ENCODE measurements around the gene ATP13A2. TPM values are rescaled to one million over a fixed set of nuclear protein-coding genes. Genes with fewer than 3 reads are reported as not detected.

Gene ATP13A2
- total and polyA plus RNA-seq, 7 donors, result 13.9 to 30.6 (median 22.6) TPM

GRCh38 chr1:17030206-17030605 lies 18.5 kb upstream of the ATP13A2 start:
- Histone ChIP-seq H3K36me3 (ENCODE audit: insufficient read depth in 1 of 2, low read depth in 1 of 2) (peaks cover 13 to 88% of the 10 kb centered on the region in 2 donors), H3K9me3 (no peaks in the 10 kb centered on the region), H3K27me3 (ENCODE audit: insufficient read depth in 3 of 3, low read length in 2 of 3) (no peaks in the 10 kb centered on the region), H3K27ac (no peak overlapping the region), H3K4me1 (no peaks in the 10 kb centered on the region), H3K4me3 (no peak overlapping the region)
- DNase-seq, result no peak
- intact Hi-C loops (cut with DNase I), result no loop called here
- WGBS, 3 donors, result 86 to 88% (median 88%) methylated on average over 4 of the region's 4 CpGs
- no peak for ATAC-seq
- TF ChIP-seq CTCF (IDR thresholded peaks at IDR 0.05), result no peak

GRCh38 chr1:17028662-17029188 lies 17.0 kb upstream of the ATP13A2 start:
- Histone ChIP-seq H3K27me3 (ENCODE audit: insufficient read depth in 3 of 3, low read length in 2 of 3) (no peaks in the 10 kb centered on the region), H3K9me3 (no peaks in the 10 kb centered on the region), H3K4me3 (no peak overlapping the region), H3K4me1 (no peaks in the 10 kb centered on the region), H3K27ac (no peak overlapping the region), H3K36me3 (ENCODE audit: insufficient read depth in 1 of 2, low read depth in 1 of 2) (peaks cover 18 to 95% of the 10 kb centered on the region in 2 donors)
- WGBS, 3 donors, result 45 to 66% (median 60%) methylated on average over 5 of the region's 5 CpGs
- TF ChIP-seq CTCF (IDR thresholded peaks at IDR 0.05), result no peak
- DNase-seq, result no peak
- peak; percentile 32 to 76 (median 66) for ATAC-seq
- intact Hi-C loops (cut with DNase I), result no loop called here

GRCh38 chr1:17027900-17028299 lies 16.2 kb upstream of the ATP13A2 start:
- Histone ChIP-seq H3K27ac (no peak overlapping the region), H3K4me3 (no peak overlapping the region), H3K9me3 (no peaks in the 10 kb centered on the region), H3K27me3 (ENCODE audit: insufficient read depth in 3 of 3, low read length in 2 of 3) (no peaks in the 10 kb centered on the region), H3K4me1 (no peaks in the 10 kb centered on the region), H3K36me3 (ENCODE audit: insufficient read depth in 1 of 2, low read depth in 1 of 2) (peaks cover 18 to 97% of the 10 kb centered on the region in 2 donors)
- 39 to 67% (median 43%) methylated on average over 2 of the region's 2 CpGs for WGBS, 3 donors
- peak in 1 of 4 donors; percentile 30 for ATAC-seq
- no peak for DNase-seq
- no peak for TF ChIP-seq CTCF (IDR thresholded peaks at IDR 0.05)
- intact Hi-C loops (cut with DNase I), result no loop called here

- ATAC-seq, result peak in 2 of 4 donors; percentile 28 to 38
- peaks cover 20 to 97% of the 10 kb centered on the region in 2 donors for H3K36me3 ChIP-seq (ENCODE audit: insufficient read depth in 1 of 2, low read depth in 1 of 2)
Observed at GRCh38 chr1:17027403-17027802, 15.7 kb upstream of the ATP13A2 start.

More at GRCh38 chr1:17027403-17027802, 15.7 kb upstream of the ATP13A2 start:
- H3K27ac ChIP-seq, result no peak overlapping the region
- TF ChIP-seq CTCF (IDR thresholded peaks at IDR 0.05), result no peak
- no peaks in the 10 kb centered on the region for H3K4me1 ChIP-seq
- 73 to 84% (median 74%) methylated on average over 5 of the region's 5 CpGs for WGBS, 3 donors
- DNase-seq, result no peak
- intact Hi-C loops (cut with DNase I), result no loop called here
- no peaks in the 10 kb centered on the region for H3K9me3 ChIP-seq
- no peak overlapping the region for H3K4me3 ChIP-seq
- H3K27me3 ChIP-seq (ENCODE audit: insufficient read depth in 3 of 3, low read length in 2 of 3), result no peaks in the 10 kb centered on the region

All from psoas muscle (tissue), 8 donors.